Measurements from ENCODE around the gene HHLA2.
A peak's percentile ranks its signal among the peaks of the same experiment; 100 is the strongest.
"Not testable (repeated sequence)": the region's sequence is repeated elsewhere in the genome, so short reads cannot be mapped to it uniquely, and the experiment has no call there.

The HHLA2 gene, protein sequence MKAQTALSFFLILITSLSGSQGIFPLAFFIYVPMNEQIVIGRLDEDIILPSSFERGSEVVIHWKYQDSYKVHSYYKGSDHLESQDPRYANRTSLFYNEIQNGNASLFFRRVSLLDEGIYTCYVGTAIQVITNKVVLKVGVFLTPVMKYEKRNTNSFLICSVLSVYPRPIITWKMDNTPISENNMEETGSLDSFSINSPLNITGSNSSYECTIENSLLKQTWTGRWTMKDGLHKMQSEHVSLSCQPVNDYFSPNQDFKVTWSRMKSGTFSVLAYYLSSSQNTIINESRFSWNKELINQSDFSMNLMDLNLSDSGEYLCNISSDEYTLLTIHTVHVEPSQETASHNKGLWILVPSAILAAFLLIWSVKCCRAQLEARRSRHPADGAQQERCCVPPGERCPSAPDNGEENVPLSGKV

DNA sequence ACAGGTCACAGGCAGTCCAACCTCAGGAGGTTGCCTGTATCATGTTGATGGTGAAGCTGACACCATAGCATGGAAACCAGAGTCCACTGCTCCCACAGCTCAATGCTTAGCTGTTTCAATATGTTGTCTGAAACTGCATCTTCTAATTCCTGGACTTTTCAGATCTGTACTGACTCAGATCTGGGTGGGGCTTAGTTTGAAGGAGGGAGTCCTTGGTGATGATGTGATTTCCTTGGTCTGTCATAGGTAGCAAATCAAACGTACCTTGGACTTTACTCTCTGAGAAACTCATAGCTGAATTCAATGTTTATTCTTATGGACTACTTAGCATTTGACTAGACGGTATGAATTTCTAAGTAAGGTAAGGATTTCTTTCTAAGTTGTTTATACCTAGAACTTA, at the start of gene HHLA2:
HHLA2 (plus strand) TSS at position 310 of the 400 bp plus-strand sequence. CDS start 55,266 bp downstream, outside the sequence.
- DNase-seq: no peak

GRCh38 chr3:108250626-108251025, 45.7 kb upstream of the HHLA2 start:
- no peak for DNase-seq

GRCh38 chr3:108251265-108251664, 45.1 kb upstream of the HHLA2 start:
- no peak for DNase-seq

DNA sequence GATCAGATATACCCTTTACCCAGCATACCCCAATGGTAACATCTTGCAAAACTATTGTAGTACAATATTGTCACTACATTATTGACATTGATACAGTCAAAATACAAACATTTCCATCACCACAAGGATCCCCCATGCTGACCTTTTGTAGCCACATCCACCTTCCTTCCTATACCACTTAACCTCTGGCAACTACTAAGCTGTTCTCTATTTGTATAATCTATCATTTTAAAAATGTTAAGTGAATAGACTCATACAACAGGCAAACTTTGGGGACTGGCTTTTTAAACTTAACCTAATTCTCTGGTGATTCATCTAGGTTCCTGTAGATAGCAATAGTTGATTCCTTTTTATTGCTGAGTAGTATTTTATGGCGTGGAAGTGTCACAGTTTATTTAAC, 44.5 kb upstream of the HHLA2 start:
- DNase-seq: no peak

DNA sequence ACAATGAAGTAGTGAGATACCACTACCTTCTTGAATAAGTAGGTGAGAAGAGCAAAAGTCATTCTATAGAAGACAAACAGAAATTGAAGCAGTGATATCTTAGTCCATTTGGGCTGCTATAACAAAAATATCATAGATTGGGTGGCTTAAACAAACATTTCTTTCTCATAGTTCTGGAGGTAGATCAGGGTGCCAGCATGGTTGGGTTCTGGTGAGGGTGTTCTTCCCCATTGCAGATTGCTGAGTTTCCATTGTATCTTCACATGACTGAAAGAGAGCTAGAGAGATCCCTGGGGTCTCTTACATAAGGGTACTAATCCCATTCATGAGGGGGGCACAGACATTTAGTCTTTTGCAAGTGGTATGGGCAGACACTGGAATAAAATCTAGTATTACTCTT, 41.2 kb upstream of the HHLA2 start:
- DNase-seq: no peak

- not testable (repeated sequence) for DNase-seq
Measured at GRCh38 chr3:108264534-108265298, 31.6 kb upstream of the HHLA2 start.

DNA sequence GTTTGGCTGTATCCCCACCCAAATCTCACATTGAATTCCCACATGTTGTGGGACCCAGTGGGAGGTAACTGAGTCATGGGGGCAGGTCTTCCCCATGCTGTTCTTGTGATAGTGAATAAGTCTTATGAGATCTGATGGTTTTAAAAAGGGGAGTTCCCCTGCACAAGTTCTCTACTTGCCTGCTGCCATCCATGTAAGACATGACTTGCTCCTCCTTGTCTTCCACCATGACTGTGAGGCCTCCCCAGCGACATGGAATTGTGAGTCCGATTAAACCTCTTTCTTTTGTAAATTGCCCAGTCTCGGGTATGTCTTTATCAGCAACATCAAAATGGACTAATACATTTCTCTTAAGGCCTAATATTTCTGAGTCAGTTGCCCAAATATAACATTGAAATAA, 28.1 kb upstream of the HHLA2 start:
- DNase-seq: not testable (repeated sequence)

DNA sequence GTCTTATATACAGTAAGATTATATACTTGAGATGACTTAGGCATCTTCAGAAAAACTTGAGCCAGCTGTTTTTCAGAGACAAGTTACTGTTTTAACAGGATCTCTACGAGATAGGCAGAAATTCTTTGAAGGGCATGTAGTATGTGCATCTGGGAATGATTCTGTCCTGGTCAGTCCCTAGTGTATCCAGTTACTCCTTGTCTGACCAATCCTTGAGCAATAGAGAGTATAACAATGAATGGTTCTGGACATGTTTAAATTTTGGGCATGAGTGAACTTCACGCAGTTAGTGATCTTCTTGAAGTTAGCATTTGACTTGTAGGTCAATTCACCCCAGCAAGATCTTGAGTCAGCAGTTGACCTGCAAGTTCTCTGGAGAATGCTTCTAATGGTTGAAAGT, 24.7 kb upstream of the HHLA2 start:
- no peak for DNase-seq

DNA sequence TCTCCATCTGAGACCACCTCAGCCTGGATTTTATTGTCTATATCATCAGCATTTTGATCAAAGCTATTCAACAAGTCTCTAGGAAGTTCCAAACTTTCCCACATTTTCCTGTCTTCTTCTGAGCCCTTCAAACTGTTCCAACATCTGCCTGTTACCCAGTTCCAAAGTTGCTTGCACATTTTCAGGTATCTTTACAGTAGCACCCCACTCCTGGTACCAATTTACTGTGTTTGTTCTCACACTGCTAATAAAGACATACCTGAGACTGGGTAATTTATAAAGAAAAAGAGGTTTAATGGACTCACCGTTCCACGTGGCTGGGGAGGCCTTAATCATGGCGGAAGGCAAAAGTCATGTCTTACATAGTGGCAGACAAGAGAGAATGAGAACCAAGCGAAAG, 17.3 kb upstream of the HHLA2 start:
- not testable (repeated sequence) for DNase-seq

- no peak for DNase-seq
Measured at GRCh38 chr3:108280476-108280875, 15.9 kb upstream of the HHLA2 start.

GRCh38 chr3:108281670-108282069, 14.7 kb upstream of the HHLA2 start:
- no peak for DNase-seq

DNA sequence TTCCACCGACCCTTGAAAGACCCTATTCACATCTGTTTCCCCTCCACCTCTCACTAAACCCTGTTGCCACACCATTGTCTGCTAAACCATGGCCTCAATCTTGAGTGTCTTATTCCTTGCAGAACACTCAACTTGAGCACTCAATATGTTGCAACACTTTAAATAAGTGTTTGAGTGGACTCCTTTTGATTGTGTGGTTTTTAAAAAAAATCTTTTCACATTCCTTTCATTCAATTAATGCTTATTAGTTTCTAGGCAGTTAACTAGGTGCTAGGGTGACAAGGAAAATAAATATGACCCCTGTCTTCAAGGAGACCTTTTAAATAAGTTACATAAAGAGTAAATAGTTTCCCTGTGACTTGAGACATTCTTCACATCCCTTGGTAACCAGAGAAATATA, 13.3 kb upstream of the HHLA2 start:
- no peak for DNase-seq

GRCh38 chr3:108283989-108284388, 12.4 kb upstream of the HHLA2 start:
- DNase-seq: no peak

DNA sequence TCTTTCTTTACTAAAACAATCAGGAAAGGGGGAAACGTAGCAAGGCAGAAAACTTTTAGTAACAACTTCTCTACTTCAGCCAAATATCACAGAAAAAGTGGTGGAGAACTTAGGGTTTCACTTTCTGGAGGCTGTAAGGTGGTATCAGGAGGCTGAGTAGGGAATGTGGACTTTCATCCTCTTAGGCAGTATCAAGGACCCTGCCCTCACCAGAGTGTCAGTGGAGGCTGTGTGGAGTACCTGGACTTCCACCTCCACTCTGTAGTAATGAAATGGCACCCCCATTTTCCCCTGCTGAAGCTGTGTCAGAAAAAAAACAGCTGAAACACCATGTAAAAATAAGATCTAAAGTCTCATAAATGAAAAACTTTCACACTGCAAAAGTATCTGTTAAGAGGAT, 11.2 kb upstream of the HHLA2 start:
- no peak for DNase-seq

GRCh38 chr3:108287146-108287545, 9.2 kb upstream of the HHLA2 start:
- no peak for DNase-seq

DNA sequence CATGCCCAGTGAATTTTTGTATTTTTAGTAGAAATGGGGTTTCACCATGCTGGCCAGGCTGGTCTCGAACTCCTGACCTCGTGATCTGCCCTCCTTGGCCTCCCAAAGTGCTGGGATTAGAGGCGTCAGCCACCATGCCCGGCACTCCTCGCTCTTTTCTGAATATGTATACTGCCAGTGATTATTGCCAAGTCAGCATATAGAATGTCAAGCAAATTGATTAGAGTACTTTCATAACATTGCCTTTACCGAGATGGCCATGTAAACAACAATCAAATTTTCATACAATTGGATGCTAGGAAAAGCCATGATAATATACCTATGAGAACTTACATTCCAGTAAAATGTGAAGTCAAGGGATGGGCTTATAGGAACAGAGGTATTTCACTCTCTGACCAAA, 8.2 kb upstream of the HHLA2 start:
- not testable (repeated sequence) for DNase-seq

DNA sequence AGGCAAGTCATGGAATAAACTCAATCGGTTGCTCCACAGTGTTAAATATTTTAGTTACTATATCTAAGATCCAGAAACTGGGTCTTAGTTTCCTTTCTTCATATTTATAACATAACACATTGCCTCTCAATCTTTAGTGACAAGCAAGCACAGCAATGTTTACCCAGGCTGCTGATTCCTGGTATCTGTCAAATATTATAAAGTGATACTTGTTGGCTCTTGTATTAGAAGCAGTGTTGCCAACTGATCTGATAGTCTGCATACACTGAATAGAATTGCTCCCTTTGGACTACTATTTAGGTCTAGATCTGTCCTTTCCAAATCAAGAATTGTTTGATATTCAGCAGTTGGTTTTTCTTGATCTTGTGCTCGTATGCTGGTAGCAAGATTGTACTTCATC, 7.2 kb upstream of the HHLA2 start:
- DNase-seq: no peak

DNA sequence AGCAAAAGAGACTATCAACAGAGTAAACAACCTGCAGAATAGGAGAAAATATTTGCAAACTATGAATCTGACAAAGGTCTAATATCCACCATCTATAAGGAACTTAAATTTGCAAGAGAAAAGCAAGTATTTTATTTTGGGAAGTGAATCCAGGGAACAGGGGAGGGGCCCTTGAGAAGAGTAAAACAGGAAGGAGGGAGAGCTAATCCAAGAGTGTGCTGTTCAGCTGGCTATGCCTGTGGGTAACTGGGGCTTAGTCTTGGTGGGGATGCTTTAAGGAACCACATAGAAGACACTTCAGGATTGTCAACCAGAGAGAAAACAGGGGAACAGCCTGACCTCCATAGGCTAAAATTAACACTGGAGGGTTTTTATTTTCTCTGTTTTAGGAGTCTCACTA, 3.9 kb upstream of the HHLA2 start:
- peak; percentile 8 to 13 for DNase-seq

- DNase-seq: peak in 1 of 2 experiments; percentile 6
Measured at GRCh38 chr3:108292905-108293328, 3.4 kb upstream of the HHLA2 start.

DNA sequence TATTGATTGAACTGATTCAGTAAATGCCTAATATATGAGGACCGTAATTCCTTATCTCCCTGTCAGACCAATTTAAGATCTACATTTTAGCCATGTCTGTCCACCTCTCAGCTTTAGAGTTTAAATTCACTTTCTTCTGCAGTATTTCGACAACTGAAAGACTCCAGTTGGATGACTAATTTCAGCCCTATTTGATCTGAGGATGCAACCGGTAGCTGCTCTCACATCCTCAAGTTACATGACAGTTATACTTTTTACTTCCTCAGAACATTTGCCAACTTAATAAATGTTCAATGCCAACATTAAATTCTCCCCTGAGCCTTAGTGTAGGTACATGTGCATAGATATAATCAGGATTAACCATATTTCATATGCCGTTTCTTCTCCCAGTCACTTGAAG, 2.5 kb upstream of the HHLA2 start:
- no peak for DNase-seq

GRCh38 chr3:108295421-108296175, 750 bp upstream of the HHLA2 start:
- DNase-seq: no peak

DNA sequence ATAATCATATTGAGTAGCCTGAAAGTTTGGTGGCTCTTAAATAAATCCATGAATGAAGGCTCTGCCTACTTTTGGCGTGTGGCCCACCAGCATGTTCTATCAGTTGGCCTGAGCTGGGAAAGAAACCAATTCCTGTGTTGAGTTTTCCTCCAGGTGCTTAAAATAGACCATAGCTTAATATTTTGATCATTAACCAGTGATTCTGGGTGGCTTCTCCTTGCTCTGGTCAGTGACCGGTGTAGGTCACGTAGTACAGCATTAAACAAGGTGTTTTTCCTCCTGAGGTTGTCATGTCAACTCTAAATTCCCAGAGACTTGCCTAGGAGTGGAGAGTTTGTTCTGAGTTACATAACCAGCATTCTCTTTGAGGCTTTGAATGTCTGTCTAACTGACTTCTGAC, 1.3 kb downstream of the HHLA2 start:
- DNase-seq: no peak

- DNase-seq: no peak
Measured at GRCh38 chr3:108298056-108298455, 1.7 kb downstream of the HHLA2 start.

Data from Kasumi-1 (cell line).